CD14-positive monocyte (primary cell): ENCODE measurements around the gene RUNX2. TPM values are rescaled to one million over a fixed set of nuclear protein-coding genes. Genes with fewer than 3 reads are reported as not detected.

Experiments used
- DNase-seq, 3 donors: peaks; one replicate each; pipeline ENCODE4 v3.0.0-alpha.2; 2011 to 2022
- H2AFZ ChIP-seq: 2 replicates; pipeline ENCODE4 v1.6.0; 2012; ENCODE audit warnings: mild to moderate bottlenecking, low read depth, low read length, inconsistent platforms; ENCODE audit not compliant: insufficient read depth, poor library complexity, severe bottlenecking
- H3K27ac ChIP-seq, 2 donors: 1 replicate in 1 of 2; 2 replicates in 1 of 2; pipeline ENCODE4 v1.5.1; 2012 to 2013; ENCODE audit warnings: low read length in 2 of 2, control low read depth in 1 of 2, inconsistent platforms in 1 of 2, low read depth in 1 of 2, mild to moderate bottlenecking in 1 of 2
- H3K27me3 ChIP-seq, 2 donors: one replicate each; pipeline versions ENCODE4 v1.6.0 to v1.6.1; 2011 to 2013; ENCODE audit warnings: low read length in 2 of 2; ENCODE audit not compliant: control insufficient read depth in 2 of 2, insufficient read depth in 2 of 2
- H3K36me3 ChIP-seq, 2 donors: replicated peaks in 1 of 2; 1 replicate in 1 of 2; 2 replicates in 1 of 2; pipeline versions ENCODE4 v1.5.1 to v1.6.1; 2012 to 2013; ENCODE audit warnings: low read length in 2 of 2, control low read depth in 1 of 2, inconsistent platforms in 1 of 2, mild to moderate bottlenecking in 1 of 2; ENCODE audit not compliant: insufficient read depth in 2 of 2, control insufficient read depth in 1 of 2
- H3K4me1 ChIP-seq, 2 donors: 1 replicate in 1 of 2; 2 replicates in 1 of 2; pipeline versions ENCODE4 v1.5.1 to v1.6.1; 2012 to 2013; ENCODE audit warnings: low read length in 2 of 2, control low read depth in 1 of 2, inconsistent platforms in 1 of 2, mild to moderate bottlenecking in 1 of 2, moderate library complexity in 1 of 2; ENCODE audit not compliant: insufficient read depth in 2 of 2, control insufficient read depth in 1 of 2
- H3K4me2 ChIP-seq: replicated peaks from 2 replicates; pipeline ENCODE3; 2012; ENCODE audit warnings: low read length, moderate library complexity, mild to moderate bottlenecking; ENCODE audit not compliant: poor library complexity, severe bottlenecking; ENCODE audit errors: extremely low read depth
- H3K4me3 ChIP-seq, 3 experiments: fragments of 200-600 bp in 1 of 3; sonication (generic) in 1 of 3; replicated peaks in 1 of 3; 1 replicate in 2 of 3; 2 replicates in 1 of 3; pipeline ENCODE4 v1.5.1; 2011 to 2013; ENCODE audit warnings: low read length in 3 of 3, mild to moderate bottlenecking in 3 of 3, control low read depth in 2 of 3, low read depth in 2 of 3, inconsistent platforms in 1 of 3, moderate library complexity in 1 of 3
- H3K79me2 ChIP-seq: 2 replicates; pipeline ENCODE4 v1.6.0; 2012; ENCODE audit warnings: mild to moderate bottlenecking, control low read depth, inconsistent platforms, low read length, moderate library complexity; ENCODE audit not compliant: insufficient read depth
- H3K9ac ChIP-seq: 2 replicates; pipeline ENCODE4 v1.6.0; 2017; ENCODE audit warnings: low read length, mild to moderate bottlenecking; ENCODE audit not compliant: insufficient read depth, poor library complexity, severe bottlenecking
- H3K9me3 ChIP-seq, 2 donors: replicated peaks in 1 of 2; 1 replicate in 1 of 2; 2 replicates in 1 of 2; pipeline versions ENCODE4 v1.5.1 to v1.6.1; 2012 to 2013; ENCODE audit warnings: low read length in 2 of 2, control low read depth in 1 of 2; ENCODE audit not compliant: control insufficient read depth in 1 of 2, insufficient read depth in 1 of 2
- H4K20me1 ChIP-seq: 2 replicates; pipeline ENCODE4 v1.6.0; 2012; ENCODE audit warnings: mild to moderate bottlenecking, low read length, control low read depth, moderate library complexity; ENCODE audit not compliant: insufficient read depth
- H3K27ac Mint-ChIP-seq, 7 donors: one replicate each; pipeline ENCODE4 v1.8.0; 2020; ENCODE audit warnings: mild to moderate bottlenecking in 7 of 7, mixed read lengths in 7 of 7, moderate library complexity in 6 of 7, inconsistent platforms in 2 of 7
- H3K27me3 Mint-ChIP-seq, 3 donors: one replicate each; pipeline ENCODE4 v1.8.0; 2021 to 2022; ENCODE audit warnings: low read depth in 3 of 3, mild to moderate bottlenecking in 3 of 3, mixed read lengths in 3 of 3, moderate library complexity in 3 of 3, inconsistent platforms in 1 of 3
- H3K36me3 Mint-ChIP-seq, 2 donors: one replicate each; pipeline ENCODE4 v1.8.0; 2020; ENCODE audit warnings: mixed read lengths in 2 of 2, inconsistent platforms in 1 of 2, mild to moderate bottlenecking in 1 of 2
- H3K4me1 Mint-ChIP-seq: one replicate; pipeline ENCODE4 v1.8.0; 2020; ENCODE audit warnings: mild to moderate bottlenecking, mixed read lengths
- H3K4me3 Mint-ChIP-seq, 2 donors: one replicate each; pipeline ENCODE4 v1.8.0; 2020; ENCODE audit warnings: mild to moderate bottlenecking in 2 of 2, mixed read lengths in 2 of 2, moderate library complexity in 1 of 2
- H3K9me3 Mint-ChIP-seq, 7 donors: one replicate each; pipeline ENCODE4 v1.8.0; 2020 to 2022; ENCODE audit warnings: mixed read lengths in 7 of 7, mild to moderate bottlenecking in 6 of 7, moderate library complexity in 6 of 7, inconsistent platforms in 2 of 7
- CTCF ChIP-seq: fragments of 200-600 bp; IDR thresholded peaks from one replicate; pipeline ENCODE4 v1.8.0; 2022; ENCODE audit warnings: antibody characterized with exemption, mild to moderate bottlenecking
- WGBS: methylation state at CpG from one replicate; pipeline ENCODE4 v1.1.5; 2013; ENCODE audit warnings: missing lambda C conversion rate; ENCODE audit not compliant: insufficient coverage; 5-methylcytosine and 5-hydroxymethylcytosine counted together
- intact Hi-C, 2 donors: fragments of 100-400 bp; cut with micrococcal nuclease; formaldehyde crosslinking; loops; one replicate each; pipeline versions ENCODE4 v1.15.0 to v1.15.1; 2023
- polyA plus RNA-seq, 3 donors: library from polyadenylated mRNA; depleted of rRNA in 1 of 3; unstranded in 2 of 3; stranded (reverse) in 1 of 3; fragments of 300-500 nt in 2 of 3; fragments of >200 nt in 1 of 3; fragmentation: Illumina TruSeq in 2 of 3; gene quantifications; 1 replicate in 2 of 3; 2 replicates in 1 of 3; pipeline ENCODE4 v1.2.3, GENCODE V29; 2012 to 2021

RUNX2 gene
- polyA plus RNA-seq, 3 donors = 1.3 to 5.0 (median 2.5) TPM

GRCh38 chr6:45635284-45635867, 307.2 kb downstream of the RUNX2 start:
- H2AFZ ChIP-seq = no peak overlapping the region
- H3K4me3 Mint-ChIP-seq = no peak overlapping the region
- intact Hi-C loops = no loop called here
- H3K4me1 ChIP-seq = no peaks in the 10 kb centered on the region
- H3K27ac ChIP-seq = no peak overlapping the region
- no peak overlapping the region for H3K9ac ChIP-seq
- no peaks in the 10 kb centered on the region for H3K27me3 ChIP-seq
- no peak for DNase-seq
- H3K27ac Mint-ChIP-seq = no peak overlapping the region
- H3K27me3 Mint-ChIP-seq = peaks cover 0 to 3% (median 1%) of the 10 kb centered on the region in 3 donors
- H3K9me3 Mint-ChIP-seq = no peaks in the 10 kb centered on the region
- H3K4me1 Mint-ChIP-seq = peaks cover 6% of the 10 kb centered on the region
- no peaks in the 10 kb centered on the region for H3K79me2 ChIP-seq
- H3K36me3 ChIP-seq = no peaks in the 10 kb centered on the region
- no peak for TF ChIP-seq CTCF
- 83% methylated on average over 4 of the region's 8 CpGs for WGBS
- no peaks in the 10 kb centered on the region for H3K36me3 Mint-ChIP-seq
- H3K9me3 ChIP-seq = no peaks in the 10 kb centered on the region
- H3K4me3 ChIP-seq = no peak overlapping the region
- H3K4me2 ChIP-seq = no peak overlapping the region
- no peaks in the 10 kb centered on the region for H4K20me1 ChIP-seq

- DNase-seq = no peak
- 95% methylated on average over 2 of the region's 3 CpGs for WGBS
- intact Hi-C loops = no loop called here
- Histone ChIP-seq H3K9me3 (no peaks in the 10 kb centered on the region), H3K4me1 (no peaks in the 10 kb centered on the region), H3K27ac (no peak overlapping the region), H3K4me2 (no peak overlapping the region), H3K9ac (no peak overlapping the region), H3K4me3 (no peak overlapping the region), H4K20me1 (no peaks in the 10 kb centered on the region), H3K36me3 (no peaks in the 10 kb centered on the region), H3K79me2 (no peaks in the 10 kb centered on the region), H3K27me3 (no peaks in the 10 kb centered on the region), H2AFZ (no peak overlapping the region)
- Mint-ChIP-seq H3K27ac (no peak overlapping the region), H3K4me3 (no peak overlapping the region), H3K4me1 (peaks cover 2% of the 10 kb centered on the region), H3K9me3 (no peaks in the 10 kb centered on the region), H3K36me3 (no peaks in the 10 kb centered on the region), H3K27me3 (peaks cover 0 to 1% (median 0%) of the 10 kb centered on the region in 3 donors)
- no peak for TF ChIP-seq CTCF
Observed at GRCh38 chr6:45637056-45637455, 308.9 kb downstream of the RUNX2 start.
